Measurements from ENCODE around the gene CYB5R3.
A peak's percentile ranks its signal among the peaks of the same experiment; 100 is the strongest.
"Not testable (repeated sequence)": the region's sequence is repeated elsewhere in the genome, so short reads cannot be mapped to it uniquely, and the experiment has no call there.

Gene CYB5R3

GRCh38 chr22:42677936-42678335 lies 28.7 kb upstream of the CYB5R3 start:
- DNase-seq, result not testable (repeated sequence)

GRCh38 chr22:42676059-42676607 lies 26.9 kb upstream of the CYB5R3 start:
- DNase-seq, result no peak

GRCh38 chr22:42673898-42674401 lies 24.8 kb upstream of the CYB5R3 start:
- no peak for DNase-seq

GRCh38 chr22:42673071-42673470 lies 23.9 kb upstream of the CYB5R3 start:
- DNase-seq, result not testable (repeated sequence)

GRCh38 chr22:42670921-42671709 lies 21.9 kb upstream of the CYB5R3 start:
- no peak for DNase-seq

- DNase-seq, result no peak
These were observed 20.9 kb upstream of the CYB5R3 start for GRCh38 chr22:42670046-42670445.

- DNase-seq, result not testable (repeated sequence)
These were observed 17.2 kb upstream of the CYB5R3 start for GRCh38 chr22:42666393-42666792.

GRCh38 chr22:42664976-42665831 lies 16.0 kb upstream of the CYB5R3 start:
- no peak for DNase-seq

GRCh38 chr22:42661985-42662831 lies 13.0 kb upstream of the CYB5R3 start:
- DNase-seq, result peak; percentile 87

- DNase-seq, result no peak
These were observed 7.4 kb upstream of the CYB5R3 start for GRCh38 chr22:42656578-42656977.

- DNase-seq, result no peak
These were observed 6.5 kb upstream of the CYB5R3 start for GRCh38 chr22:42655693-42656092.

GRCh38 chr22:42654436-42655073 lies 5.4 kb upstream of the CYB5R3 start:
- DNase-seq, result no peak

GRCh38 chr22:42653999-42654398 lies 4.8 kb upstream of the CYB5R3 start:
- no peak for DNase-seq

- no peak for DNase-seq
These were observed 1.9 kb upstream of the CYB5R3 start for GRCh38 chr22:42651134-42651533.

GRCh38 chr22:42648368-42649245 lies 585 bp downstream of the CYB5R3 start:
- peak; percentile 81 for DNase-seq

GRCh38 chr22:42648017-42648367 lies 1.2 kb downstream of the CYB5R3 start:
- DNase-seq, result no peak

- peak; percentile 90 for DNase-seq
These were observed 2.3 kb downstream of the CYB5R3 start for GRCh38 chr22:42646569-42647525.

- peak; percentile 42 for DNase-seq
These were observed 3.1 kb downstream of the CYB5R3 start for GRCh38 chr22:42645938-42646568.

GRCh38 chr22:42645341-42645937 lies 3.8 kb downstream of the CYB5R3 start:
- no peak for DNase-seq
